ENCODE measurements around the gene CCDC85A.

- TF ChIP-seq EZH2 (IDR thresholded peaks at IDR 0.05; ENCODE audit: insufficient read depth, poor library complexity, severe bottlenecking) (no peak), EZH2phosphoT487 (IDR thresholded peaks at IDR 0.05; ENCODE audit: insufficient read depth, low read depth) (no peak)
Measured at GRCh38 chr2:56337342-56337741, 153.6 kb downstream of the CCDC85A start.
